Psoas muscle (tissue), 8 donors: ENCODE data around the gene NKX6-1. TPM values are rescaled to one million over a fixed set of nuclear protein-coding genes. Genes with fewer than 3 reads are reported as not detected.

Experiments used
- ATAC-seq, 4 donors: fragments of 200-7000 bp; cut with Tn5 transposase; one replicate each; pipeline ENCODE4 v1.9.1; 2020; ENCODE audit warnings: moderate library complexity in 3 of 4, mild to moderate bottlenecking in 2 of 4
- DNase-seq, 2 donors: peaks; one replicate each; pipeline ENCODE4 v3.0.0-alpha.2; 2020
- H3K27ac ChIP-seq: fragments of 200-600 bp; one replicate; pipeline ENCODE4 v1.8.0; 2022
- H3K27me3 ChIP-seq, 3 donors: fragments of 200-600 bp in 1 of 3; one replicate each; pipeline versions ENCODE4 v1.6.1 to v1.8.0; 2013 to 2022; ENCODE audit warnings: low read length in 2 of 3, mild to moderate bottlenecking in 2 of 3, moderate library complexity in 1 of 3; ENCODE audit not compliant: insufficient read depth in 3 of 3
- H3K36me3 ChIP-seq, 2 donors: fragments of 200-600 bp in 1 of 2; one replicate each; pipeline versions ENCODE4 v1.6.1 to v1.8.0; 2013 to 2022; ENCODE audit warnings: low read depth in 1 of 2, mild to moderate bottlenecking in 1 of 2, moderate library complexity in 1 of 2; ENCODE audit not compliant: insufficient read depth in 1 of 2
- H3K4me1 ChIP-seq: fragments of 200-600 bp; one replicate; pipeline ENCODE4 v1.8.0; 2022
- H3K4me3 ChIP-seq: fragments of 200-600 bp; one replicate; pipeline ENCODE4 v1.8.0; 2022; ENCODE audit warnings: mild to moderate bottlenecking
- H3K9me3 ChIP-seq: fragments of 200-600 bp; one replicate; pipeline ENCODE4 v1.8.0; 2022
- CTCF ChIP-seq: fragments of 200-600 bp; IDR thresholded peaks from one replicate; pipeline ENCODE4 v1.8.0; 2022; ENCODE audit warnings: antibody characterized with exemption
- WGBS, 3 donors: extraction: QIAGEN DNeasy Blood & Tissue Kit; methylation state at CpG; one replicate each; pipeline versions ENCODE4 v1.1.6 to v1.1.7; 2013; 5-methylcytosine and 5-hydroxymethylcytosine counted together
- intact Hi-C, 2 donors: fragments of 100-400 bp; cut with DNase I; formaldehyde crosslinking; loops; one replicate each; pipeline versions ENCODE4 v1.11.0 to v1.14.2; 2022
- polyA plus RNA-seq, 3 donors: library from polyadenylated mRNA; stranded (reverse); fragments of 200-250 nt; gene quantifications; one replicate each; pipeline ENCODE4 v1.2.3, GENCODE V29; 2013
- total RNA-seq, 4 donors: library from RNA; stranded (reverse); fragmentation: NEBNext Ultra II Directional in 2 of 4; extraction: Animal tissue kit (Norgen Biotek cat#: 25700) in 2 of 4; gene quantifications; one replicate each; pipeline versions ENCODE4 v1.2.1 to v1.2.4, GENCODE V29; 2021 to 2023
- donor health status: healthy with polysubstance abuse.
- donor health status: DM: no; HTN: no; CAD: no; lungs with moderate emphysema.
- donor health status: Bipolar disorder and iron deficiency.
- donor health status: healthy.
- donor health status: DM: yes; HTN: yes; CAD: no.
- donor health status: DM: no; HTN: no; CAD: no.
- donor health status: DM: no; HTN: no; CAD: no.
- donor health status: DM: yes; HTN: yes; CAD: no.

Gene NKX6-1
- total and polyA plus RNA-seq, 7 donors: 0.28 to 0.58 TPM; not detected in 5

GRCh38 chr4:84495794-84496261 lies 3.3 kb downstream of the NKX6-1 start:
- intact Hi-C loops: no loop called here
- no peak for TF ChIP-seq CTCF
- H3K4me3 ChIP-seq: no peak overlapping the region
- no peak for DNase-seq
- peaks cover 0 to 100% (median 63%) of the 10 kb centered on the region in 3 donors for H3K27me3 ChIP-seq
- WGBS, 3 donors: 13 to 21% (median 16%) methylated on average over 23 of the region's 23 CpGs
- H3K36me3 ChIP-seq: no peaks in the 10 kb centered on the region
- H3K9me3 ChIP-seq: no peaks in the 10 kb centered on the region
- peaks cover 16% of the 10 kb centered on the region for H3K4me1 ChIP-seq
- no peak for ATAC-seq
- no peak overlapping the region for H3K27ac ChIP-seq

GRCh38 chr4:84495118-84495793 lies 3.8 kb downstream of the NKX6-1 start:
- H3K4me1 ChIP-seq: peaks cover 16% of the 10 kb centered on the region
- no peak overlapping the region for H3K4me3 ChIP-seq
- peaks cover 0 to 100% (median 61%) of the 10 kb centered on the region in 3 donors for H3K27me3 ChIP-seq
- DNase-seq: no peak
- no peaks in the 10 kb centered on the region for H3K9me3 ChIP-seq
- intact Hi-C loops: no loop called here
- no peak for TF ChIP-seq CTCF
- no peak for ATAC-seq
- 16 to 22% (median 18%) methylated on average over 21 of the region's 21 CpGs for WGBS, 3 donors
- no peaks in the 10 kb centered on the region for H3K36me3 ChIP-seq
- no peak overlapping the region for H3K27ac ChIP-seq

DNA sequence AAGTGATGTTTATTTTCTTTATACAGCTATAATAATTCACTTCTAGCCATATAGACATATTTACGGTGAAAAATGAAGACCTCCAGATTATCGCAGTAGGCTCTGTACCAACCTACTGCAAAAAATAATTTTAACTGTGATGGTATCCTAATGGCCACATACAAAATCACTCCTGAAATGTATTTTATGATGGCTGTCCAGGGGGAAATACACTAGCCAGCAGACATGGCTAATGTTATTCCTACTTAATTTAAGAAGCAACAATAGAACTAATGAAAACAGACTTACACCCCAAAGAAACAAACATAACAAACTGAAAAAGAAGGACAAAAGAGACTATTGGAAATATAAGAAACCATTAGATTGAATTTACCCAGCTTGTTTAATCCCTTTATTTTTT lies 4.6 kb downstream of the NKX6-1 start:
- Histone ChIP-seq H3K4me1 (peaks cover 16% of the 10 kb centered on the region), H3K27me3 (peaks cover 0 to 98% (median 61%) of the 10 kb centered on the region in 3 donors), H3K27ac (no peak overlapping the region), H3K36me3 (no peaks in the 10 kb centered on the region), H3K4me3 (no peak overlapping the region), H3K9me3 (no peaks in the 10 kb centered on the region)
- TF ChIP-seq CTCF: no peak
- intact Hi-C loops: no loop called here
- ATAC-seq: no peak
- WGBS, 3 donors: 54 to 60% (median 56%) methylated on average over 2 of the region's 2 CpGs
- DNase-seq: no peak

GRCh38 chr4:84494076-84494475 lies 5.0 kb downstream of the NKX6-1 start:
- intact Hi-C loops: no loop called here
- DNase-seq: no peak
- Histone ChIP-seq H3K27ac (no peak overlapping the region), H3K4me1 (peaks cover 16% of the 10 kb centered on the region), H3K9me3 (no peaks in the 10 kb centered on the region), H3K36me3 (no peaks in the 10 kb centered on the region), H3K27me3 (peaks cover 0 to 97% (median 56%) of the 10 kb centered on the region in 3 donors), H3K4me3 (no peak overlapping the region)
- WGBS, 3 donors: 27 to 35% (median 34%) methylated on average over 2 of the region's 2 CpGs
- no peak for TF ChIP-seq CTCF
- ATAC-seq: no peak
